Neural cell (in vitro differentiated cells): Measurements from ENCODE around the gene NCLN. TPM values are rescaled to one million over a fixed set of nuclear protein-coding genes. Genes with fewer than 3 reads are reported as not detected.

Experiments
- H2AFZ ChIP-seq: fragments of 200-600, 300-800 bp; sonication (generic), shearing (Covaris generic); 2 replicates; pipeline ENCODE4 v1.6.0; 2014; ENCODE audit warnings: low read depth, mild to moderate bottlenecking, antibody characterized with exemption, low read length, moderate library complexity
- H3F3A ChIP-seq: fragments of 200-600 bp; shearing (Covaris generic); 2 replicates; pipeline ENCODE4 v1.6.1; 2016; ENCODE audit warnings: mild to moderate bottlenecking, moderate library complexity, mixed read lengths, antibody characterized with exemption, low read length; ENCODE audit not compliant: insufficient read depth, poor library complexity, severe bottlenecking
- H3K27ac ChIP-seq: fragments of 200-600, 300-800 bp; sonication (generic), shearing (Covaris generic); 2 replicates; pipeline ENCODE4 v1.5.1; 2014; ENCODE audit warnings: mild to moderate bottlenecking, low read length, moderate library complexity
- H3K27me3 ChIP-seq: fragments of 300-800, 200-600 bp; sonication (generic), shearing (Covaris generic); 2 replicates; pipeline ENCODE4 v1.6.0; 2014; ENCODE audit warnings: mild to moderate bottlenecking, low read depth, low read length, moderate library complexity; ENCODE audit not compliant: insufficient read depth
- H3K36me3 ChIP-seq: fragments of 300-800, 200-600 bp; sonication (generic), shearing (Covaris generic); 2 replicates; pipeline ENCODE4 v1.5.1; 2014; ENCODE audit warnings: mild to moderate bottlenecking, antibody characterized with exemption, low read length, moderate library complexity; ENCODE audit not compliant: insufficient read depth
- H3K4me2 ChIP-seq: fragments of 300-800, 200-600 bp; sonication (generic), shearing (Covaris generic); 2 replicates; pipeline ENCODE4 v1.6.0; 2014; ENCODE audit warnings: mild to moderate bottlenecking, low read length
- H3K4me3 ChIP-seq: fragments of 300-800, 200-600 bp; sonication (generic), shearing (Covaris generic); 2 replicates; pipeline ENCODE4 v1.5.1; 2014; ENCODE audit warnings: mild to moderate bottlenecking, low read length, moderate library complexity
- H3K79me2 ChIP-seq: fragments of 200-600 bp; shearing (Covaris generic); replicated peaks from 2 replicates; pipeline ENCODE4 v1.6.0; 2014; ENCODE audit warnings: mild to moderate bottlenecking, low read length, moderate library complexity; ENCODE audit not compliant: insufficient read depth
- H3K9ac ChIP-seq: fragments of 300-800, 200-600 bp; sonication (generic), shearing (Covaris generic); 2 replicates; pipeline ENCODE4 v1.6.1; 2016; ENCODE audit warnings: mild to moderate bottlenecking, low read length, mixed read lengths
- H3K9me2 ChIP-seq: fragments of 200-600 bp; shearing (Covaris generic); 2 replicates; pipeline ENCODE4 v1.6.1; 2016; ENCODE audit warnings: mild to moderate bottlenecking, low read length, mixed read lengths; ENCODE audit not compliant: insufficient read depth
- H3K9me3 ChIP-seq: fragments of 200-600, 300-800 bp; sonication (generic), shearing (Covaris generic); 2 replicates; pipeline ENCODE4 v1.6.1; 2016; ENCODE audit warnings: mild to moderate bottlenecking, mixed run types, low read length, moderate library complexity, mixed read lengths
- H4K20me1 ChIP-seq: fragments of 200-600 bp; shearing (Covaris generic); 2 replicates; pipeline ENCODE4 v1.6.1; 2016; ENCODE audit warnings: mild to moderate bottlenecking, mixed run types; ENCODE audit not compliant: insufficient read depth
- CTCF ChIP-seq: fragments of 450-650 bp; IDR thresholded peaks from 2 replicates; pipeline ENCODE4 v1.5.1; 2014; ENCODE audit warnings: antibody characterized with exemption, mild to moderate bottlenecking, moderate library complexity; ENCODE audit not compliant: poor library complexity, severe bottlenecking
- EP300 ChIP-seq: fragments of 450-650 bp; conservative IDR thresholded peaks from 2 replicates; pipeline ENCODE4 v1.6.1; 2014; ENCODE audit warnings: antibody characterized with exemption, mild to moderate bottlenecking, moderate library complexity; ENCODE audit not compliant: poor library complexity, severe bottlenecking
- EZH2 ChIP-seq: fragments of 200-600, 300-800 bp; shearing (Covaris generic), sonication (generic); IDR thresholded peaks from 2 replicates; pipeline ENCODE4 v1.6.1; 2014; ENCODE audit warnings: antibody characterized with exemption, low read length, borderline replicate concordance, mild to moderate bottlenecking; ENCODE audit not compliant: insufficient read depth, poor library complexity, severe bottlenecking
- MXI1 ChIP-seq: fragments of 450-650 bp; conservative IDR thresholded peaks from 2 replicates; pipeline ENCODE4 v1.6.1; 2014; ENCODE audit warnings: antibody characterized with exemption, mild to moderate bottlenecking; ENCODE audit not compliant: poor library complexity, severe bottlenecking
- POLR2AphosphoS5 ChIP-seq: IDR thresholded peaks from 2 replicates; pipeline ENCODE4 v1.6.1; 2012
- RAD21 ChIP-seq: fragments of 450-650 bp; conservative IDR thresholded peaks from 2 replicates; pipeline ENCODE4 v1.6.1; 2014; ENCODE audit warnings: antibody characterized with exemption, mild to moderate bottlenecking, moderate library complexity
- REST ChIP-seq: IDR thresholded peaks from 2 replicates; pipeline ENCODE4 v1.6.1; 2012; ENCODE audit warnings: borderline replicate concordance
- SMC3 ChIP-seq: fragments of 450-650 bp; conservative IDR thresholded peaks from 2 replicates; pipeline ENCODE4 v1.6.1; 2014; ENCODE audit warnings: antibody characterized with exemption, mild to moderate bottlenecking, moderate library complexity; ENCODE audit not compliant: poor library complexity
- TAF1 ChIP-seq: IDR thresholded peaks from 2 replicates; pipeline ENCODE4 v1.6.1; 2012; ENCODE audit warnings: low read depth
- polyA plus RNA-seq: library from polyadenylated mRNA; depleted of rRNA; stranded (reverse); fragments of >200 nt; gene quantifications from 2 replicates; pipeline ENCODE4 v1.2.3, GENCODE V29; 2014

NCLN gene
- polyA plus RNA-seq, 1 donor from 2014 or later, result 23.5 TPM

- Histone ChIP-seq H3K4me2 (no peak overlapping the region), H3K36me3 (no peaks in the 10 kb centered on the region), H4K20me1 (no peaks in the 10 kb centered on the region), H3K79me2 (no peaks in the 10 kb centered on the region), H3K27ac (no peak overlapping the region), H3K9ac (no peak overlapping the region), H2AFZ (no peak overlapping the region), H3F3A (no peaks in the 10 kb centered on the region), H3K27me3 (no peaks in the 10 kb centered on the region), H3K4me3 (no peak overlapping the region), H3K9me3 (no peaks in the 10 kb centered on the region), H3K9me2 (no peaks in the 10 kb centered on the region)
- no peak for TF ChIP-seq EZH2
- TF ChIP-seq RAD21, result no peak
- TF ChIP-seq CTCF, result no peak
- no peak for TF ChIP-seq POLR2AphosphoS5
- no peak for TF ChIP-seq TAF1
- no peak for TF ChIP-seq MXI1
- TF ChIP-seq REST, result no peak
- no peak for TF ChIP-seq SMC3
- TF ChIP-seq EP300, result no peak
Measured at GRCh38 chr19:3162418-3163229, 23.1 kb upstream of the NCLN start.

GRCh38 chr19:3163230-3163886 lies 22.4 kb upstream of the NCLN start:
- Histone ChIP-seq H3K36me3 (no peaks in the 10 kb centered on the region), H3K27me3 (no peaks in the 10 kb centered on the region), H3K4me2 (no peak overlapping the region), H3K4me3 (no peak overlapping the region), H3K9me2 (no peaks in the 10 kb centered on the region), H3K9me3 (no peaks in the 10 kb centered on the region), H2AFZ (no peak overlapping the region), H4K20me1 (no peaks in the 10 kb centered on the region), H3K79me2 (no peaks in the 10 kb centered on the region), H3K27ac (no peak overlapping the region), H3F3A (no peaks in the 10 kb centered on the region), H3K9ac (no peak overlapping the region)
- no peak for TF ChIP-seq TAF1
- peak; percentile 94 for TF ChIP-seq SMC3
- TF ChIP-seq CTCF, result peak; percentile 91
- peak; percentile 92 for TF ChIP-seq RAD21
- no peak for TF ChIP-seq POLR2AphosphoS5
